Lower leg skin (tissue), 3 donors: Measurements from ENCODE around the gene NOD1.

Experiments
- POLR2A ChIP-seq, 2 donors: fragments of 450-650 bp; IDR thresholded peaks; one replicate each; pipeline ENCODE4 v1.6.1; 2016 to 2017; ENCODE audit warnings: antibody characterized with exemption in 2 of 2, mild to moderate bottlenecking in 1 of 2, moderate library complexity in 1 of 2
- TF ChIP-seq, protein P1 (sequence below), 3 donors: fragments of 450-650 bp; IDR thresholded peaks; one replicate each; pipeline ENCODE4 v1.5.1; 2016; ENCODE audit warnings: antibody characterized with exemption in 3 of 3, mild to moderate bottlenecking in 3 of 3, moderate library complexity in 2 of 3

DNA sequence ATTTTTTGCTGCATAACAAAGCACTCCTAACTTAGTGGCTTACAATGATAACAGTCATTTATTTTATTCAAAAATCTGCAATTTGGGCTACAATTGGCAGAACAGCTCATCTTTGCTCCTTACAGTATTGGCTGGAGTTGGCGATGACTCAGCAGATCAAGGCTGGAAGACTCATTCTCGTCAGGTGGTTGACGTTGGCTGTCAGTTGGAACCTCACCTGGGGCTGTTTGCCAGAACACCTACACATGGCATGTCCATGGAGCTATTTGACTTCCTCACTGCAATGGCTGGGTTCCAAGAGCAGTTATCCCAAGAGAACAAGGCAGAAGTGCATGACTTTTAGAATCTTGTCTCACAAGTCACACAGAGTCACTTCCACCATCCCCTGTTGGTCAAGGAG is 75.1 kb downstream of the NOD1 start:
- TF ChIP-seq, protein P1, sequence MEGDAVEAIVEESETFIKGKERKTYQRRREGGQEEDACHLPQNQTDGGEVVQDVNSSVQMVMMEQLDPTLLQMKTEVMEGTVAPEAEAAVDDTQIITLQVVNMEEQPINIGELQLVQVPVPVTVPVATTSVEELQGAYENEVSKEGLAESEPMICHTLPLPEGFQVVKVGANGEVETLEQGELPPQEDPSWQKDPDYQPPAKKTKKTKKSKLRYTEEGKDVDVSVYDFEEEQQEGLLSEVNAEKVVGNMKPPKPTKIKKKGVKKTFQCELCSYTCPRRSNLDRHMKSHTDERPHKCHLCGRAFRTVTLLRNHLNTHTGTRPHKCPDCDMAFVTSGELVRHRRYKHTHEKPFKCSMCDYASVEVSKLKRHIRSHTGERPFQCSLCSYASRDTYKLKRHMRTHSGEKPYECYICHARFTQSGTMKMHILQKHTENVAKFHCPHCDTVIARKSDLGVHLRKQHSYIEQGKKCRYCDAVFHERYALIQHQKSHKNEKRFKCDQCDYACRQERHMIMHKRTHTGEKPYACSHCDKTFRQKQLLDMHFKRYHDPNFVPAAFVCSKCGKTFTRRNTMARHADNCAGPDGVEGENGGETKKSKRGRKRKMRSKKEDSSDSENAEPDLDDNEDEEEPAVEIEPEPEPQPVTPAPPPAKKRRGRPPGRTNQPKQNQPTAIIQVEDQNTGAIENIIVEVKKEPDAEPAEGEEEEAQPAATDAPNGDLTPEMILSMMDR (IDR thresholded peaks at IDR 0.05): no peak
- no peak for TF ChIP-seq POLR2A (IDR thresholded peaks at IDR 0.05)
